HG02870 (cell line): ENCODE measurements around the gene FOXG1.

Experiments used
- ATAC-seq: cut with Tn5 transposase; IDR thresholded peaks from one replicate; pipeline ENCODE4 v1.9.1; 2021; ENCODE audit warnings: mild to moderate bottlenecking, moderate library complexity; ENCODE audit not compliant: unreplicated experiment

The FOXG1 gene

GRCh38 chr14:28766469-28766955 is at the start of gene FOXG1:
Gene FOXG1 (plus strand): TSS chr14:28766787. CDS start chr14:28767280, 493 bp downstream.
- ATAC-seq, result peak; percentile 69

DNA sequence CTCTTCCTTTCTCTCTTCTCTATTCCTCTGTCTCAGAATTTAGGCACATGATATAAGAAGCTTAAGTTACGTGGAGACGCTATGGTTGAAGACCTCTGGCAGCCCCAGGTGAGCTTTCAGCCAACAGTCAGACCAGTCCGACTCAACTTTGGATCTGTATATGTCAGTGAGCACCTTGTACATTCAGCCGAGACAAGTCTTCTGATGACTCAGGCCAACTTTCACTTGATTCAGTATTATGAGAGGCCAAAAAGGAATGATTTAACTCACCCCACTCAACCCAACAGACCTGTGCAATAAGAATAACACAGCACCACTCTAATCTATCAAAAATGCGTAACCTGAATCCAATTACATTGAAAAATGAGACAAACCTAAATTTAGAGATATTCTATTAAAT is 47.5 kb upstream of the FOXG1 start:
- no peak for ATAC-seq

GRCh38 chr14:28731358-28731757 is 35.2 kb upstream of the FOXG1 start:
- ATAC-seq, result no peak

- ATAC-seq, result no peak
Measured at GRCh38 chr14:28742171-28742846, 24.3 kb upstream of the FOXG1 start.

GRCh38 chr14:28744126-28744525 is 22.5 kb upstream of the FOXG1 start:
- no peak for ATAC-seq

DNA sequence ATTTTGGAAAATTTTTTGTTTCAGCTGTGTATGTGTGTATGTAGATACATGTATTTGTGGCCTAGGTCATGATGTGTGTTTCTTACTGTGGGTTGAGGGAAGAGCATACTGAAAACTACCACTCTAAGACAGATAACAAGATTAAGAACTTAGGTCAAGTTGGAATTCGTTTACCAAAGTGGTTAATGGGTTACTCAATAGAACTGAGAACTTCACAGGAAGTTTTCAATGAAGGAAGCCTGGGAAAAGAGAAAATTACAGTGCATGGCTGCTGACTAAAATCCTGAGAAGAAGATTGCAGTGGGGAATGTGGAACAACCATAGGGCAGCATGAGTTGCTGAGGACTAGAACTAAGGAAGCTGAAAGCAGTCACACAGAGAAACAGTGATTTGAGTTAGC is 21.4 kb upstream of the FOXG1 start:
- no peak for ATAC-seq

DNA sequence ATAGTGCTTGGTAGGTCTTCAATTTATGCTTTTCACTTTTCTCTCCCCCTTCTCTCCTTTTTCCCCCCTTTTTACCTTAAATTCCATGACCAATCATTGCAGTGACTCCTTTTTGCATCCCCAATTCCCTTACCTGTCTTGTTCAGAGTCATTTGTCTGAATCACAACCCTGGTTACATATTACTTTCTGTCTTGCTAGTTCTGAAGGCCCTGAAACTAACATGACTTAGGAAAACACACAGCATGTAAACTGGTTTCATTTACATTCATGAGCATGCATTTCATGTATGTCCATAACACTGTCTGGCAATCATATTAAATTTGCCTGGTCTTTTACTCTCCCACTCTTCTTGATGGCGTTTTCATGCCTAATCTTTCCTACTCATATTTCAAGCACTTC is 20.3 kb upstream of the FOXG1 start:
- ATAC-seq, result no peak

DNA sequence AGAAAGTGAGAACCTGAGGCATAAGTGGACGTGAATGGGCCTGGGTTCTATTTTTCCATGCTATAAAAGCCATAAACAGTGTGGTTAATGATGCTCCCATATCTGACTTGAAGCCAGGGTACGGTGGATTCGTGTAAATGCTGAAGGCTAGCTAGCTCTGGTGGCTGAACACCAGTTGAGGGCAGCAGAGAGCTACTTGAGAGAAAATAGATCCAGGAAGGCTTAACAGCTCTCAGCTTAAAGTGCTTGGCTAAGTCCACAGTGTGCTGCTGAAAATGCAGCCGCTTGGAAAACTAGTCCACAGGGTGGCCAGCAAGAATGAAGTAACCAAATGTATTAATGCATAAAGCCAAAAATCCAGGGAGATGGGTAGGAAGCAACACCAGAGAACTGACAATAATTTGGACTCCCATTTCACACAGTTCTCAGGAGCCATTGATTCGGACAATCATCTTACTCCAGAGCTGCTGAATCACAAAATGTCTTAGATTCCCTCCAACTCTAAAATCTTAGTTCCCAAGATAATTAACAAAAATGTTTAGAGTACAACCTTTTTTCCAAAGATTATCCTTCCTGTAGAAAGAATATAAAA is 15.0 kb upstream of the FOXG1 start:
- ATAC-seq, result peak; percentile 55

DNA sequence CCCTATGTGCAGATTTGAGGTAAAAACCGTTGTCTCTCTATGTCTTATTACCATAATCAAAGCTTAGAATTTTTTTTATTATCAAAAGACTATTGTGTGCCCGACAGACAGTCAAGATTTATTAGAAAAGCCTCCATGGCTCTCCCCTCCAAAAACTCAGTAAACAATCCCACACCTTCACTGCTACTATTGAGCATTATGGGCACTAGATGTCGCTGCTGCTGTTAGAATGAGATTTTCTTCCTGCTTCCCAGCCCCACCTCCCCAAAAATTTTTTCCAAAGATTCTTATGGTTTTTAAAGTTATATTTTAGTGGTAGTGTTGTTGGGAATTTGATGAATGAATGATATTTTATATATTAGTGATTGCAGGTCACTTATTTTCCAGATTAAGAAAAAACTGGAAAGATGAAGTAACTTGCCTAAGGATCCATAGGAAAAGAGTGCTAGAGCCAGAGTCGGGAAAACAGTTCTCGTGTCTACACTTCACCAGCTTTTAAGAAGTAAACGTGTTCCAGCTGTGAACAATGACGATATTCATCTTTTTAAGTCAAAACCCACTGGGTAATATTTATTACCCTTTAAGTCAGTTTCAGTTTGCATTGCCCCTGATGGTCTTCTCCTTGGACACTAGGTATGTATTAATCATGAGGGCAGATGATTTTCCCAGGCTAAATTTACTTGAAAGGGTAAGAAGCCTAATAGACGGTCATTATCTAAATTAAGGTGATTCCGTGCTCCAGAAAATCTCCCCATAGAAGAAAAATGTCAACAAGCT is 12.2 kb upstream of the FOXG1 start:
- peak; percentile 56 for ATAC-seq

DNA sequence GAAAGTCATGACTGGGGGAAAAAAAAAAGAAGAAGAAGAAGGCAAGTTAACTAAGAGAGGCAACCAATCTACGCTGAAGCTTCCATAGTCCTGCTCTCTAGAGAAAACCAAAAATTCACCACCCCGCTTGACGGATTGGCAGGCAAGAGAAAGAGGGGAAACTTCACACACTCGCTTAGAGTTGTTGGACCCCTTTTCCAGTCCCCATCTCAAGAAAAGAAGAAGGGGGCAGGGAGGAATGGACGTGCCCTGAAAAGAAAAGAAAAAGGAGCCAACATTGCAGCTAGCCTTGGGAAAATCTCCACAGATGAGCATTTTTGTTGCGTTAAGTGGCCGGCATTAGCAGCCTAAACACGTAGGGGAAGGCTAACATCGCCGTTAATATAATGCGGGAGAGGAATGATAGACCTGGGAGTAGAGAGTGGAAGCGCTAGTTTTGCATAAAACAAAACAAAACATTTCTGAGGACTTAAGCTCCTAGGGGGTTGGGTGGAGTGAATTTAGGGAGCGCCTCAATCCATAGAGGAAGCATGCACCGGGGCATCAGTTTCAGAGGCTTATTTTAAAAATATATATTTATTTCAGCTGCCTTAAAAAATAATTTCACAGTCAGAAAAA is 11.3 kb upstream of the FOXG1 start:
- no peak for ATAC-seq

GRCh38 chr14:28755884-28756268 is 10.7 kb upstream of the FOXG1 start:
- ATAC-seq, result no peak

GRCh38 chr14:28756269-28756883 is 10.2 kb upstream of the FOXG1 start:
- ATAC-seq, result no peak

- peak; percentile 43 for ATAC-seq
Measured at GRCh38 chr14:28756884-28757570, 9.6 kb upstream of the FOXG1 start.

DNA sequence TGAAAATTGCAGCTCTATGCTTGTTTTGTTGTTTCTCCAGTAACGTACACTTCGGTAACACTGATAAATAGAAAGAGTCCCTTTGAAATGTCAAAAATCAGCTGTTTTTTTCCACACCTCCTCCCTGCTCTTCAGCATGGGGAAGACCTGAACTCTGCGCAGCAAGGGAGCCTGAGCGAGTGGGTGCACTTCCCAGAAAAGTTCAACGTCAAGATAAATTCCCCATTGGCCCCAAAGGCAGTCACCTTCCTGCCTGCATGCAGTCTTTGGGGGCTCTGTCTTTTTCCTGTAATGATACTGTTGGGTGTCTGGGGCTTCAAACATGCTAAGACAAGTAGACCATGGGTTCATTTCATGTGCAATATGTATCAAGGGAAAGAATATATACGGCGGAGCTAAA is 8.8 kb upstream of the FOXG1 start:
- ATAC-seq, result no peak

- no peak for ATAC-seq
Measured at GRCh38 chr14:28758253-28758884, 8.2 kb upstream of the FOXG1 start.

GRCh38 chr14:28758885-28759652 is 7.5 kb upstream of the FOXG1 start:
- no peak for ATAC-seq

- no peak for ATAC-seq
Measured at GRCh38 chr14:28759653-28760313, 6.8 kb upstream of the FOXG1 start.

- ATAC-seq, result no peak
Measured at GRCh38 chr14:28760431-28760996, 6.1 kb upstream of the FOXG1 start.
